K562 (cell line): ENCODE results near the gene JAG2. TPM values are rescaled to one million over a fixed set of nuclear protein-coding genes. Genes with fewer than 3 reads are reported as not detected.

Experiments used
- ATAC-seq: fragments of 200-7000 bp; cut with Tn5 transposase; 3 replicates; pipeline ENCODE4 v1.9.1; 2020; ENCODE audit warnings: moderate library complexity
- BruUV-seq: library from RNA; stranded (reverse); fragments of 400-500 nt; replicated peaks from 2 replicates; lab custom pipeline; 2021; lab: Mats Ljungman, UMichigan
- CTCF ChIA-PET: fragments of 300-600 bp; formaldehyde crosslinking; extraction: SDS; loops from one replicate; lab custom pipeline; 2021; ENCODE audit warnings: low intra/inter-chr PET ratio; lab: Yijun Ruan, JAX
- POLR2A ChIA-PET: fragments of 300-600, 350-650 bp; sonication (Branson Sonifier 250); formaldehyde crosslinking; extraction: SDS; loops from one replicate; lab custom pipeline; 2021; ENCODE audit warnings: antibody characterized with exemption, inconsistent platforms; lab: Yijun Ruan, JAX
- DNase-seq, 4 experiments: peaks; one replicate each; pipeline versions ENCODE4 v3.0.0 to v3.0.0-alpha.2; 2011 to 2018; ENCODE audit warnings: low spot score in 3 of 4, mixed read lengths in 3 of 4; ENCODE audit errors: extremely low read depth in 1 of 4
- FAIRE-seq: peaks from 2 replicates; lab custom pipeline; 2011; peaks lifted over from hg19 to GRCh38; lab: Jason Lieb, UNC
- H2AFZ ChIP-seq: 2 replicates; pipeline ENCODE4 v1.6.0; 2011; ENCODE audit warnings: low read depth, low read length, control low read depth, inconsistent platforms
- H3K27ac ChIP-seq: fragments of 200-600 bp; 3 replicates; pipeline ENCODE4 v1.8.0; 2011; ENCODE audit warnings: low read depth, mild to moderate bottlenecking, control low read depth, inconsistent platforms, low read length, moderate library complexity, mixed read lengths; ENCODE audit errors: extremely low read depth
- H3K27me3 ChIP-seq, 2 experiments: fragments of 300-600 bp in 1 of 2; 2 replicates in 1 of 2; 3 replicates in 1 of 2; pipeline versions ENCODE4 v1.6.0 to v1.8.0; 2011; ENCODE audit warnings: inconsistent platforms in 2 of 2, low read length in 2 of 2, mild to moderate bottlenecking in 1 of 2, mixed read lengths in 1 of 2, moderate library complexity in 1 of 2; ENCODE audit not compliant: control insufficient read depth in 2 of 2, insufficient read depth in 2 of 2
- H3K36me3 ChIP-seq: fragments of 300-600 bp; 3 replicates; pipeline ENCODE4 v1.8.0; 2011; ENCODE audit warnings: mild to moderate bottlenecking, low read length, inconsistent platforms; ENCODE audit not compliant: control insufficient read depth, insufficient read depth
- H3K4me1 ChIP-seq, 2 experiments: fragments of 200-600 bp in 1 of 2; replicated peaks in 1 of 2; 2 replicates in 1 of 2; 3 replicates in 1 of 2; pipeline versions ENCODE4 v1.5.1 to v1.8.0; 2011; ENCODE audit warnings: inconsistent platforms in 2 of 2, low read length in 2 of 2, mild to moderate bottlenecking in 1 of 2, mixed read lengths in 1 of 2, moderate library complexity in 1 of 2; ENCODE audit not compliant: control insufficient read depth in 2 of 2, insufficient read depth in 2 of 2
- H3K4me2 ChIP-seq: 2 replicates; pipeline ENCODE4 v1.6.1; 2011; ENCODE audit warnings: low read length, control low read depth, inconsistent platforms, mixed read lengths; ENCODE audit not compliant: insufficient read depth
- H3K4me3 ChIP-seq: fragments of 200-600 bp; sonication (generic), shearing (Covaris generic); 2 replicates; pipeline ENCODE4 v1.5.1; 2016; ENCODE audit warnings: control low read depth, inconsistent platforms
- H3K79me2 ChIP-seq: fragments of 200-600 bp; 3 replicates; pipeline ENCODE4 v1.8.0; 2011; ENCODE audit warnings: low read length, inconsistent platforms; ENCODE audit not compliant: control insufficient read depth, insufficient read depth
- H3K9ac ChIP-seq, 2 experiments: 2 replicates each; pipeline versions ENCODE4 v1.6.0 to v1.6.1; 2011; ENCODE audit warnings: low read depth in 2 of 2, low read length in 2 of 2, control low read depth in 1 of 2, inconsistent platforms in 1 of 2, mild to moderate bottlenecking in 1 of 2, mixed read lengths in 1 of 2; ENCODE audit not compliant: insufficient read depth in 1 of 2
- H3K9me1 ChIP-seq: one replicate; pipeline ENCODE4 v1.6.0; 2011; ENCODE audit warnings: inconsistent platforms, mild to moderate bottlenecking, low read length, moderate library complexity; ENCODE audit not compliant: control insufficient read depth, insufficient read depth
- H3K9me3 ChIP-seq: replicated peaks from 2 replicates; pipeline ENCODE4 v1.5.1; 2011; ENCODE audit warnings: low read depth, low read length, inconsistent platforms; ENCODE audit not compliant: control insufficient read depth, insufficient read depth
- H4K20me1 ChIP-seq: replicated peaks from 2 replicates; pipeline ENCODE4 v1.6.1; 2011; ENCODE audit warnings: low read length, inconsistent platforms, mixed read lengths; ENCODE audit not compliant: control insufficient read depth, insufficient read depth
- ATF7 ChIP-seq: fragments of 450-650 bp; IDR thresholded peaks from 2 replicates; pipeline ENCODE4 v1.7.1; 2014; ENCODE audit warnings: mild to moderate bottlenecking, moderate library complexity
- ERF ChIP-seq: fragments of 450-650 bp; formaldehyde crosslinking; IDR thresholded peaks from 2 replicates; pipeline ENCODE4 v1.4.0; 2020; ENCODE audit warnings: mild to moderate bottlenecking, mixed read lengths
- LARP7 ChIP-seq: fragments of 450-650 bp; IDR thresholded peaks from 2 replicates; pipeline ENCODE4 v1.6.1; 2016
- TCF15 ChIP-seq: fragments of 250-450 bp; sonication (Bioruptor Pico); IDR thresholded peaks from 2 replicates; pipeline ENCODE4 v1.8.0; 2022; ENCODE audit warnings: moderate library complexity, mild to moderate bottlenecking, inconsistent platforms
- TRIM24 ChIP-seq, 2 experiments: fragments of 450-650 bp; IDR thresholded peaks; 2 replicates each; pipeline ENCODE4 v1.6.1; 2016
- ZBTB40 ChIP-seq, 2 experiments: fragments of 450-650 bp in 1 of 2; sonication (generic) in 1 of 2; formaldehyde crosslinking in 1 of 2; IDR thresholded peaks; 2 replicates each; pipeline versions ENCODE4 v1.7.1 to v1.9.0; 2016 to 2022; ENCODE audit warnings: inconsistent platforms in 1 of 2, mild to moderate bottlenecking in 1 of 2, missing genetic modification reagents in 1 of 2
- ZNF699 ChIP-seq: fragments of 250-450 bp; sonication (Bioruptor Pico); IDR thresholded peaks from 2 replicates; pipeline ENCODE4 v1.8.0; 2021; ENCODE audit warnings: mild to moderate bottlenecking, moderate library complexity; ENCODE audit not compliant: insufficient replicate concordance
- WGBS: fragments of 100-300 bp; shearing (Covaris generic); methylation state at CpG from one replicate; pipeline ENCODE4 v1.1.6; 2016; ENCODE audit warnings: low coverage, mixed read lengths; ENCODE audit not compliant: insufficient coverage; ENCODE audit errors: missing lambda C conversion rate; 5-methylcytosine and 5-hydroxymethylcytosine counted together
- in situ Hi-C: fragments of 300-500 bp; cut with MboI; formaldehyde crosslinking; loops from 4 replicates; pipeline ENCODE4 v1.15.0; 2018; ENCODE audit warnings: inconsistent platforms, mixed read lengths
- intact Hi-C: fragments of 100-400 bp; cut with micrococcal nuclease; formaldehyde crosslinking; loops from 2 replicates; pipeline ENCODE4 v1.14.2; 2022
- polyA plus RNA-seq, 8 experiments: library from polyadenylated mRNA; depleted of rRNA in 4 of 8; stranded (reverse) in 5 of 8; unstranded in 3 of 8; fragments of >200 nt; fragmentation: Nextera tagmentation in 2 of 8; fragmentation: Illumina TruSeq in 1 of 8; extraction: Ambion mirVana in 2 of 8; extraction: Trizol in 1 of 8; gene quantifications; 2 replicates each; pipeline versions ENCODE4 v1.2.1 to v1.2.3, GENCODE V29; 2011 to 2014; ENCODE audit warnings: inconsistent platforms in 1 of 8, missing spikeins in 1 of 8
- total RNA-seq, 7 experiments: library from RNA; depleted of rRNA in 6 of 7; stranded (reverse); fragments of >200 nt in 6 of 7; fragmentation: Illumina TruSeq in 2 of 7; extraction: Trizol in 2 of 7; gene quantifications; 2 replicates each; pipeline versions ENCODE4 v1.2.1 to v1.2.3, GENCODE V29; 2011 to 2021; ENCODE audit warnings: low replicate concordance in 1 of 7

Gene JAG2
- total and polyA plus RNA-seq, 9 of the 15 experiments (the other 6 are each of a cell fraction or from before 2014, with no cell fraction given), result 0.25 to 48.4 (median 8.6) TPM

GRCh38 chr14:105138551-105139111 is 29.9 kb downstream of the JAG2 start:
- intact Hi-C loops, result no loop called here
- Histone ChIP-seq H3K27ac (no peak overlapping the region), H3K4me1 (peaks cover 0 to 25% of the 10 kb centered on the region in 2 experiments; a peak in 2 of 5 replicates), H4K20me1 (no peaks in the 10 kb centered on the region), H3K9ac (no peak overlapping the region), H3K9me3 (no peaks in the 10 kb centered on the region), H2AFZ (no peak overlapping the region), H3K9me1 (no peaks in the 10 kb centered on the region), H3K36me3 (peaks cover 21% of the 10 kb centered on the region; the same call in 1 of the 3 replicates), H3K79me2 (no peaks in the 10 kb centered on the region), H3K4me3 (no peak overlapping the region), H3K4me2 (no peak overlapping the region)
- ATAC-seq (no peak), FAIRE-seq (no peak), DNase-seq (no peak)
- 55% methylated on average over 7 of the region's 15 CpGs for WGBS
- no TSS peak for BruUV-seq
- in situ Hi-C loops, result no loop called here
- CTCF ChIA-PET, result no interaction called here
- POLR2A ChIA-PET, result no interaction called here
- TF ChIP-seq ZBTB40 (IDR thresholded peaks at IDR 0.05) (no peak), ZBTB40 (CRISPR knock-in tag; IDR thresholded peaks at IDR 0.05) (no peak), TCF15 (CRISPR knock-in tag) (no peak), ZNF699 (no peak), ERF (CRISPR knock-in tag) (no peak), LARP7 (no peak), TRIM24 (IDR thresholded peaks at IDR 0.05) (no peak), ATF7 (no peak)
- TF ChIP-seq, all 486 proteins: peak for 0
- H3K27me3 ChIP-seq, result peaks cover 0 to 4% of the 10 kb centered on the region in 2 experiments; a peak in 1 of 5 replicates
